GM19328 (cell line): ENCODE data around the gene TANK.
"Not testable (repeated sequence)": the region's sequence is repeated elsewhere in the genome, so short reads cannot be mapped to it uniquely, and the experiment has no call there.

ENCODE experiments used
- ATAC-seq: cut with Tn5 transposase; IDR thresholded peaks from one replicate; pipeline ENCODE4 v1.9.1; 2021; ENCODE audit warnings: mild to moderate bottlenecking, moderate library complexity; ENCODE audit not compliant: unreplicated experiment

The TANK gene

DNA sequence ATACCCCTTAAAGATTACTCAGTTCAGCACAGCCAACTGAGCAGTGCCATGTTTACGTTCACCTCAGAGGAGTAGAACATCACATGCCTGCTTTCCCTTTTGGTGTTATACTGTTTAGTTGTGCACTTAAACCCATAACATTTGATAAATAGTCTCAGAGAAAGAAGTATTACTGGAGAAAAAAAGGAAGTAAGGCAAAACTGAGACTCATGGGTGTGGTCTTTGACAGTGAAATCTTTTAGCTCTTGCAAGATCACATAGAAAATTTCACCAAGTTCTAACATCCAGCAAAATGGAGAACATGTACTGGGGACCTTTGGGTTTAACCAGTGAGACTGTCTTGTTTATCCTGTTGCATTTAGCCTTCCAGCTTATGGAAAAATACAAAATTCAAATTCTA, 5.6 kb downstream of the TANK start:
- peak; percentile 28 for ATAC-seq

- ATAC-seq: peak; percentile 70
Observed at GRCh38 chr2:161166538-161167409, 6.5 kb downstream of the TANK start.

GRCh38 chr2:161169335-161169734, 9.1 kb downstream of the TANK start:
- ATAC-seq: no peak

GRCh38 chr2:161170377-161170776, 10.1 kb downstream of the TANK start:
- no peak for ATAC-seq

GRCh38 chr2:161170958-161171932, 11.0 kb downstream of the TANK start:
- no peak for ATAC-seq

DNA sequence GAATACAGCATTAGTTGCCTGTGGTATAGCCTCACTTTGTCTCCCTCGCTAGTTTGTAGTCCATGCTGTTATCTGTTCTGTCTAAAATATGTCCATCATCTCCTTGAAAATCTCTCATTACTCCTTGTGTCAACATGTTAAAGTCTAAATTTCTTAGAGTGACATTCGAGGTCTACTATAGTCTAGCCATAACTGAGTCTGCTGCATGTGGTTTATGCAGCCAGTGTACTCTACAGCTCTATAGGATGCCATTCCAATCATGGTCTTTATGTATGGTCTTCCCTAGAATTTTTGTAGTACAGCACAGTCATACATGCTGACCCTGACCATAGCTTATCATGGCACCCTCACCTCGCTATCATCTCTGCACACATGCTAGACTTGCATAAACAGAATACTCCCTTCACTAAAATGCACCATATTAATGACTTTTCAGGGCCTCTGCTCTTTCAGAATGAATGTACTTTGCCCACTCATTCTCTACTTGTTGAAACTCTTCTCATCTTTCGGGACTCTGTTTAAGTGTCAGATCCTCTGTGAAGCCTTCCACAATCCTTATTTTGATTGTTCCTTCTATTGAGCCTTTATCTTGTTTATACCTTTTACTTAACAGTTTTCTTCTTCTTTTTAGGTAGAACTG, 12.8 kb downstream of the TANK start:
- ATAC-seq: no peak

- no peak for ATAC-seq
Observed at GRCh38 chr2:161173541-161174194, 13.4 kb downstream of the TANK start.

GRCh38 chr2:161177969-161178368, 17.7 kb downstream of the TANK start:
- ATAC-seq: no peak

DNA sequence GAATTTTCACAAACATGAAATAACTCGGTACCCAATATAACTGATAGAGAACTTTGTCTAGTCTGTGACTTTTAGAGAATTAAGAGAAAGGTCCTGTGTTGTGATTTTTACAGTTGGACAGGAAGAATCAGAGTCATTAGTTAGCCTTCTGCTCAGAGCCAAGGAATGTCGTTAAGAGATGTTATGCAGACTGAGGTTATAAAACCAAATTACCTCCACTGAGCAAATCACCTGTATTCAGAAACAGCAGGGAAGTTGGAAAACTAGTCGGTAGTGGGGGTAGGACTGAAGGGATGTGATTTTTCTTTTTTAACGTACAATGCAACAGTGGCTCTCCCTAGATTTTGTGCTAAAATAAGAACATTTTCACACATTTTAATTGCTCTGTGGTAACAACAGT, 18.5 kb downstream of the TANK start:
- ATAC-seq: no peak

- ATAC-seq: no peak
Observed at GRCh38 chr2:161190050-161190449, 29.8 kb downstream of the TANK start.

- ATAC-seq: not testable (repeated sequence)
Observed at GRCh38 chr2:161195602-161196001, 35.4 kb downstream of the TANK start.

GRCh38 chr2:161199912-161200701, 39.9 kb downstream of the TANK start:
- ATAC-seq: peak; percentile 56

DNA sequence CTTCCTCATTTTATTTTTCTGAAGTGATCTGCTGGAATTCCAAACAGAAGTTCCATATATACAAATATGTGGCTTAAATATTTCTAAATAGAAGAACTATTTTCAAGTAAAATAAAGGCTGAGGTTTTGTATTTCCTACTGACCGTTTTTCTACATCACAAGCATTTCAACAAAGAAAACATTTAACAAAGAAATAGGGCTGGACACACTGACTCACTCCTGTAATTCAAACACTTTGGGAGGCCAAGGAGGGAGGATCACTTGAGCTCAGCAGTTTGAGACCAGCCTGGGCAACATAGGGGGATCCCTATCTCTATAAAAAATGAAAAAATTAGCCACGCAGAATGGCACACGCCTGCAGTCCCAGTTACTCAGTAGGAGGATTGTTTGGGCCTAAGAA, 44.6 kb downstream of the TANK start:
- no peak for ATAC-seq

DNA sequence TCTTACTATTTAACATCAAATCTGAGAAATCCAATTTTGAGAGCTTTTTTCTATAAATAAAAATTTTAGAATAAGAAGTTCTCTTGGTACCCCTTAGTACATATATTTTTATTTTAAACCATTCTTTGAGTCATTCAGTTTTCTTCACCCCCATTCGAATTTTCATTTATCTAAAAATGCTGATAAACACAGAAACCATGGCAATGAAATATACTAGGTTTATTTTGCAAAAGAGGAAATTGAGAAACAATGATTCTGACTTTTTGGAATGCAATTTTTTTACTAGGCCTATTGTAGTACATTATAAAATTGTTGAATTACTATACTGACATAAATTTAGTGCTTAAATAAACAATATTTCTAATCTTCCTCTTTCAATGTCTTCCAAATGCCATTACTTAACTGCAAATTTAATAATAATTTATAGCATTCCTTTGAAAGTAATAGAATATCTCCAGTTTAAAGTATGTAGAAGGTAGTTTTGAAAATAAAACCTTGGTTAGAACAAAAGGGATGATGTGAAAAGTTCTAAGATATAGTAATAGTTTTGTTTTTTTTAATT, 46.3 kb downstream of the TANK start:
- no peak for ATAC-seq

- ATAC-seq: no peak
Observed at GRCh38 chr2:161207941-161208340, 47.7 kb downstream of the TANK start.

DNA sequence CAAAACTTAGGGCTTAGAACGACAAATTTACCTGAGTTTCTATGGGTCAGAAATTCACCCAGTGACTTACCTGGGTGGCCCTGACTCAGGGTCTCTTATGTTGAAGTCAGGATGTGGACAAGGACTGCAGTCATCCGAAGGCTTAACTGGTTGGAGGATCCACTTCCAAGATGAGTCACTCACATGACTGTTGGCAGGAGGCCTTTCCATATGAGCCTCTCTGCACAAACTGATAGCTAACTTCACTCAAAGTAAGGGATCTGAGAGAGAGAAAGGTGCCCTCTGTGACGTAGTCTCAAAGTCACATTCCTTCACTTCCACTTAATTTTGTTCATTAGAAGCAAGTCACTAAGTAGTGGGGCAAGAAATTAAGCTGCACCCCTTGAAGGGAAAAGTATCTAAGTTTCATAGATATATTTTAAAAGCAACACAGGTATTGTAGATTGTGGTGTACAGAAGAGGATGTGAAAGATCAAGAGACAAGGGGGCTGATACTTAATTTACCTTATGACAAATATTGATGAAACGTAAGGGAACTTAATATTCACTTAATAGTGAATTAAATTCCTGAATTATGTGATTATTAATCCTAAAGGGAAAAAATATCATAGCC, 48.4 kb downstream of the TANK start:
- no peak for ATAC-seq

GRCh38 chr2:161209902-161210301, 49.7 kb downstream of the TANK start:
- no peak for ATAC-seq

DNA sequence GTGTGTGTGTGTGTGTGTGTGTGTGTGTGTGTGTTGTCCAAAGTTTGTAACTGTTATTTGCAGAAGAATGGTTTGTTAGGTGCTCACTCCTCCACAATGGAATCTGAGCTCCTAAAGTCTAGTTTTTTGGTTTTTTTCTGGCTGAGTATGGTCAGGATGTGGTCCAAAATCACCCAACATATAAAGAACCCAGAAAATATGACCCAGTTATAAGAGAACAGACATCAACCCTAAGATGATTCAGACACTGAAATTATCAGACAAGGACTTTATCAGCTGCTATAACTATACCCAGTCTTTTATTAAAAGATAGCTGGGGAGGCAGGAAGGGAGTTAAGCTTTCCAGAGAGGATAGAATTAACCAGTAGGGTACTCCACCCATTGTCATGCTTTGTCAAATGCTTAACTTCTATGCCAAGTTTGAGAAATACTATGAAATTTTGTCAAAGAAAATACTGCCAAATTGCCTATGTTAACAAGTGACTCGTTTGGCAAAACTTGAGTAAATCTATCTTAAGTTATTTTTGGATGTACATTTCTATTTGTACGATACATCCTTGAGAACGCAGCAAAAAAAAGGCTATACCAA, 57.5 kb downstream of the TANK start:
- ATAC-seq: no peak

GRCh38 chr2:161219211-161219610, 59.0 kb downstream of the TANK start:
- no peak for ATAC-seq
